ENCODE results near the gene ACSL1.
"Not testable (repeated sequence)": the region's sequence is repeated elsewhere in the genome, so short reads cannot be mapped to it uniquely, and the experiment has no call there.

Gene ACSL1

DNA sequence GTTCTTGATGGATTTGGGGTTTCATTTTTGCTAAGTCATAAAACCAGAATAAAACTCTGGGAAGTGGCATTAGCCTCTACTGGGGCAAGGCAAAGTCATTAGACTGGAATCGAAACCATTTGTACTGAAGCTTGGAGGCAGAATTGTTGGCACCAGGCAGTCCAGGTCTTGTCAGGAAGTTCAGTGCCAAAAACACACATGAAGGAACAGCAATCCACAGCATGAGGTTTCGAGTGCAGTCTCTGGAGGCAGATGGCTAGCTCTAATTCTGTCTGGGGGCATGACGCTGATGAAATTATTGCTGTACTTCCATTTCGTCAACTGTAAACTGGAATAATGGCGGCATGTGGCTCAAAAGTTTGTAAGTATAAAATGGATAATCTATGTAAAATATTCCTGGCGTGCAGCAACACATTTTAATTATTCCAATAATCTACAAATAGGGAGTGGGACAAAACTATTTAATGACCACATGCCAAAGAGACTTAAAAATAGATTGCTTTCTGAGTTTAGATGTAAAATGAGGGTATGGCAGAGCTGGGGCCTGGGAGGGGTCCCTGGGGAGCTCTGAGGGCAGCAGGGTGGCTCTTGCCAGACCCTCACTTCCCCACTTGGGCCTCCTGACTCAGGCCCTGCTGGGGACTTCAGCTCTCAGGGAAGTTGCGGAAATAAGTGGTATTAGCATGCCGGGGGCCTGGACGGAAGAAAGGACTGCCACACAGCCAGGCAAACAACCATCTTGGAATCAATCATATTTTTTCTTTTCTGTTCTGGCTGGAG lies 73.1 kb downstream of the ACSL1 start:
- no peak for DNase-seq (ENCODE audit: low read depth)

DNA sequence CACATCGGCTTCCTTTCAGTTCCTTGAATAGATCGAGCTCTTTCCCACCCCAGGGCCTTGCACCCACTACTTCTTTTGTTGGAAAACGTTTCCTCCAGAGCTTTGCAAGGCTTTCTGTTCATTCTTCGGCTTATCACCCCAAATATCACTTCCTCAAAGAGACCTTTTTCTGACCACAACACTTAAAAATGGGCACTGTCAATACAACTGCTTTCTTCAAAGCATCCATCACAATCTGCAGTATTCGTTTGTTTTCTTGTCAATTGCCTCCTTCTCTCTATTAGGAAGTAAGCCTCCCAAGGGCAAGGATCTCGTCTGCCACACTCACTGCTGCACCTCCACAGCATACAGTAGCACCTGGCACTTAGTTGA lies 74.2 kb downstream of the ACSL1 start:
- DNase-seq (ENCODE audit: low read depth), result no peak

DNA sequence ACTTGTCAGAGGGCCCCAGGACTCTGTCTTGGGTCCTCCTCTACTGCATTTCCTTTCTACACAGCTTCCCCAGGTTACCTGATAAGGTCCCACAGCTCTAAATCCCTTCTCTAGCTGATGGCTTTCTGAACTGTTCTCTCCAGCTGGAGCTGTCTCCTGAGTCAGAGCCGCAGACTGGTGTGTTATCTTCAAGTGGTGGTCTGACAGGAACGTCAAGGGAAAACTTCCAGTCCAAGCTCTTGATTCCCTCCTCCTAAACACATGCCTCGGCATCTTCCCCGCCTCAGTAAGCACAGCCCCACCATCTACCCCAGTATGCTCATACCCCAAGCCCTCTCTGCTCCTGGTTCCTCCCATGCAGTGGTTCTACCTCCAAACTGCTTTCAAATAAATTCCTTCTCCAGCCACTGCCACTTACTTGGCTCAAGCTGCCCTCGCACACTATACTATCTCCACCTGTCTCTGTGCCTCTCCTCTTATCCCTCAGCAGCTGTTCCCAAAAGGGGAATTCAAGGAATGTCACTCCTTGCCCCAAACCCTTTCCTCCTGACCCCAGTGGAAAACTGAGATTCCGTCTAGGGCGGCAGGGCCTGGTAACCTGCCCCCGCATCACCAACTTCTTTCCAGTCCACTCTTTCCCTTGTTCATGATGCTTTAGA lies 74.7 kb downstream of the ACSL1 start:
- DNase-seq (ENCODE audit: low read depth), result no peak

DNA sequence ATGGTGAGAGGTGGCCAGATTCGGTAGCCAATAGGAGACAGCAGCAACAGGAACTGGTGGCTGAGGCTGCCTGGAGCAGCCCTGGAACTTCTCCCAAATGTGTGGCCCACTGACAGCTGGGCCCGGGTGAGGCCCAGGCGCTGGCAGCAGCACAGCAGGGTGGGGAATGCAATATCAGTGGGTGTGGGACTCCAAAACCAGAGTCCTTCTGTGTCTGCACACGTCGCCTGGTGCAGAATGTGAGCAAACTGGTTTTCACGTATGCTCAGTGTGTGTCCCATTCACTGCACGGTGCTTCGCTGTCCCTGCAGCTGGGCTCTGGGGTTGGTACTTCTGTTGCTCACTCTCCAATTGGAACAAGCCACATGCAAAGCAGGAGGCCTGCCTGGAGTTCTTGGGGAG lies 77.5 kb downstream of the ACSL1 start:
- no peak for DNase-seq (ENCODE audit: low read depth)

DNA sequence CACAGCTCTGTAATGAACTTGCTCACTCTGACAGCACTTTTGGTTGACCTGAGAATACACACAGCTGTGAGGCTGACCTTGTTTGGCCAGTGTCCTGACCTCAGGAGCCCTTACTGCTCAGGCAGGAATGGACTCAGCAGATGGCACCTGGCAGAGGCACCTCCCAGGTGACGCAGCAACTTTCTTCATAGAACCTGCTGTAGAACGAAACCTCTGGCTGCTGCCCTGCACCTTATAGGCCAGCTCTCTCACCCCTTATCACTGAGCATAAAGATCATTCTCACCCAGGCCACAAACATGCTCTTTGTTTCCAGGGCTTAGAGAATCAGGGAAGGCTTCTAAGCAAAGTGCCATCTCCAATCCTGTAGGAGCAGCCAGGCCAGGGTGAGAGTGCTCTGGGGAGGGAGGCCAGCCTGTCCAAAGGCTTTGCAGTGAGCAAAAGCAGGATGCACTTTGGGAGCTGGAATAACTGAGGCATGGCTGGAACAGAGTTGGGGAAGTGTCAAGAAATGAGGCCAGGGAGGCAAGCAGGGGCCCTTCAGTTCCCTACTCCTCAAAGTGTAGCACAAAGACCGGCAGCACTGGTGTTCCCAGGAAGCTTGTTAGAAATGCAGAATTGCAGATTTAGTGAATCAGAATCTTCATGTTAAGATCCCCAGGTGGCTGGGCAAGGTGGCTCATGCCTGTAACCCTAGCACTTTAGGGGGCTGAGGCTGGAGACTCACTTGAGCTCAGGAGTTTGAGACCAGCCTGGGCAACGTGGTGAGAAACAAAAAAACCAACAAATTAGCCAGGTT lies 78.5 kb downstream of the ACSL1 start:
- DNase-seq (ENCODE audit: low read depth), result no peak

DNA sequence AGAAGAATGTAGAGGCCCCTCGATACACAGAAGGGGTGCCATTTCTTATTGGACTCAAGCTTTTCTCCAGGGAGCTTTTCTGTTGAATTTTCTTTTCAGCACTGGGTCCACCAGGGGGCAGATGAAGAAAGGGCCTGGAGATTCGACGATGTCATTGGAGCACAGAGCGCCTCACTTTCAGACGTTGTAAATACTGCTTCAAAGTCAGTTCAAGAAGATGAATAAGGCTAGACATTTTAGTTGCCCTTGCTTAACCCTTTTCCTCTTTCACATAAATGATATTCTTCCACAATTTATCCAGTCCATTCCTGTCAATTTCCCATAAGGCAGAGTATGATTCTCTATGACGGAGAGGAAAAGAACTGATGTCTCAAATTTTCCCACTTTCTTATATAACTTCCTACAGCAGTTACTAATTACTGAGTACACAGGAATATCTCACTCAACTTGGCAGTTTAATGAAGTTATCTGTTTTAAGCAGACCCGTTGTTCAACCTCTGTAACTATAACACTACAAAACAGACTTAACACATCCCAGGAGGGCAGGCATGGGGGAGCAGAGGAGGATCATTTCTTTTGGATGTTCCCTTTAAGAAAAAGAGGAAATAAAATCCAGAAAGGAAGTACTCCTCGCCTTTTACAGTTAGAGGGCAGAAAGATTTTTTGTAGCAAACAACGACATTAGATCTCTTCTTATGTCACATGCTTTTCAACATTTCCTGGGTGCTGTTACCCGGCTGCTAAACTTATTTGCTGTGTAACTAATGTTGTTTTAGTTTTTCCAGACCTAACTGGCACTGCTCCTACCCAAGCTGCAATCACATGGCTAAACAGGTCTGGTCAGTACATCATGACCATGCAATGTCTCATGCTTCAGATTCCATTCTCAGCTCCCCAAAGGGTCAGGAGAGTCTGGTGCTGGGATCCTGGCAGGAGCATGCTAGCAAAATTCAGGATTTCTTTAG lies 79.7 kb downstream of the ACSL1 start:
- DNase-seq (ENCODE audit: low read depth), result peak; percentile 52

GRCh38 chr4:184744236-184744635 lies 81.5 kb downstream of the ACSL1 start:
- DNase-seq (ENCODE audit: low read depth), result no peak

- DNase-seq (ENCODE audit: low read depth), result no peak
Measured at GRCh38 chr4:184743650-184744049, 82.1 kb downstream of the ACSL1 start.

- DNase-seq (ENCODE audit: low read depth), result not testable (repeated sequence)
Measured at GRCh38 chr4:184741651-184742050, 84.1 kb downstream of the ACSL1 start.

GRCh38 chr4:184740980-184741391 lies 84.8 kb downstream of the ACSL1 start:
- no peak for DNase-seq (ENCODE audit: low read depth)

DNA sequence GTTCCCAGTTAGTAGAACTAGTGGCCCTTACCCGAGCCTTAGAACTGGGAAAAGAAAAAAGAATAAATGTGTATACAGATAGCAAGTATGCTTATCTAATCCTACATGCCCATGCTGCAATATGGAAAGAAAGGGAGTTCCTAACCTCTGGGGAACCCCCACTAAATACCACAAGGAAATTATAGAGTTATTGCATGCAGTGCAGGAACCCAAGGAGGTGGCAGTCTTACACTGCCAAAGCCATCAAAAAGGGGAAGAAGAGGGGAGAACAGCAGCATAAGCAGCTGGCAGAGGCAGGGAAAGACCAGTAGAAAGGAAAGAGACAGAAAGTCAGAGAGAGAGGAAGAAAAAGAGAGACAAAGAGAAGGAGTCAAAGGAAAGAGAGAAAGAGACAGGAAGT lies 86.2 kb downstream of the ACSL1 start:
- DNase-seq (ENCODE audit: low read depth), result not testable (repeated sequence)

DNA sequence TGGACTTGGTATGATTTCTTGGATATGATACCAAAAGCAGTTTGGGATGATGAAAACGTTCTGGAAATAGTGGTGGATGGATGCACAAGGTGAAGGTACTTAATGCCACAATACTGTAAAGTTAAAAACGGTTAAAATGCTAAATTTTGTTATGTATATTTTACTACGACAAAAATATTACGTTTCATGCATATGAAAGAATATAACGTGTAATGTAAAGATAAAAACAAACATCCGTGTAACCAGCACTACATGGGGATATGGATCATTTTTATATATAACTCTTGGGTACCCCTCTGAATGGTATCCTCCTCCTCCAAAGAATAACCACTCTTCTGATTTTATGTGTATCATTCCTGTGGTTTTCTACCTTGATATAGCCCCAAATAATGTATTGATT lies 91.0 kb downstream of the ACSL1 start:
- no peak for DNase-seq (ENCODE audit: low read depth)

DNA sequence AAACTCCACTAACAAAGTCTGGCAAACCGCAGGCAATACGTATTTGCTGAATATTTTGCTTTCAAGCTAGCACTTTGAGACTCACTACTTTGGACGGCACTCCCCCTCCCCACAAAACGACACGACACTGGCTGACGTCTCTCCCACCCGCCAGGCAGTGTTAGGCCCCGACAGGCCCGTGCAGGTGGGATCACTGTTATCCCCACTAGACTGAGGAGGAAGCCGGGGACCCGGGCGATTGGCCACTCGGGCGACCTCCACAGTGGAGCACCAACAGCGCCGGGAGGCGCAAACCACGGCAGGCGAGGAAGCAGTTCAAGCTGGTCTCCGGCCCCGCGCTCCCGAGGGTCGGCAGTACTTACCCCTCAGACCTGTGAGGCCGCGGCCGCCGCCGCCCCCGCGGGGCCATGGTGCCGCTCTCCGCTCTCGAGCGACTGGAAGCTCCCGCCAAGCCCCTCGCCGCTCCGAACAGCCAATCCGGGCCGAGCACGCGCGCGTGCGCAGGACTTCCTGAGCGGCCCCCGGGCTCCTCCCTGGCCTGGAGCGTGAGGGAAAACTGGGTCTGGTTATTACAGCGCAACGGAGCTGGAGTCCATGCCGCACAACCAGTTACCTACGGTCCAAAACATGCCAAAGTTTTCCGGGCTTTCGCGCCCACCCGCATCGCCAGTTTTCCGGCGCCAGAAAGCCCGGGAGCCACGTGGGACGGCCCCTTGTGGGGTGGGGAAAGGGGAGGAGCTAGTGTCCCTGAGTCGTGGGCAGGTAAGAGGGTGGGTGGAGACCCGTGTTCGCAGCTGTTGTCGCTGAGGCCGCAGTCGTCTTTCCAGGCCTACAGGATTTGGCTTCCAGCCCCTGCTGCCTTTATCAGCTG lies 91.9 kb downstream of the ACSL1 start, which contains the start of gene CENPU:
TSS of gene CENPU (minus strand) at position 443 of the 871 bp plus-strand sequence. CDS start at position 409, 34 bp downstream.
- peak; percentile 89 for DNase-seq (ENCODE audit: low read depth)

GRCh38 chr4:184732126-184732525 lies 93.6 kb downstream of the ACSL1 start:
- no peak for DNase-seq (ENCODE audit: low read depth)

- DNase-seq (ENCODE audit: low read depth), result no peak
Measured at GRCh38 chr4:184731056-184731455, 94.7 kb downstream of the ACSL1 start.

DNA sequence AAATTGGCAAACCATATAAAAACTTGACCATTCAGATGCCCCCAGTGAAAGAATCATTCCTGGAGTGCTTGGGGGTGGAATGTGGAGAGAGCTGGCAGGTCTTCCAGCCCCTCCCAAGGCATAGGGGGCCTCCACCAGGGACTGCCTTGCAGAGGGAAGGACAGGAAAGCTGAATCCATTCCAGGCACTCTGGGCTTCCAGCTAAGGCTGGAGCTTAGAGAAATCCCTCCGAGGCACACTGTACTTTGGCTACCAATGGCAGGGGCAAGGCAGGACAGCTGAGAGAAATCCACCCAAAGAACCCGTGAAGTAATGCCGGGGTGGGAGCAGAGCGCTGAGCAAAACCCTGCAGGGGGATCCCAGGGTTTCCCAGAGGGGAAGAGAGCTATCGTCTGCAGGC lies 95.8 kb downstream of the ACSL1 start:
- DNase-seq (ENCODE audit: low read depth), result no peak

GRCh38 chr4:184728858-184729257 lies 96.9 kb downstream of the ACSL1 start:
- no peak for DNase-seq (ENCODE audit: low read depth)

- DNase-seq (ENCODE audit: low read depth), result no peak
Measured at GRCh38 chr4:184727430-184727829, 98.3 kb downstream of the ACSL1 start.

DNA sequence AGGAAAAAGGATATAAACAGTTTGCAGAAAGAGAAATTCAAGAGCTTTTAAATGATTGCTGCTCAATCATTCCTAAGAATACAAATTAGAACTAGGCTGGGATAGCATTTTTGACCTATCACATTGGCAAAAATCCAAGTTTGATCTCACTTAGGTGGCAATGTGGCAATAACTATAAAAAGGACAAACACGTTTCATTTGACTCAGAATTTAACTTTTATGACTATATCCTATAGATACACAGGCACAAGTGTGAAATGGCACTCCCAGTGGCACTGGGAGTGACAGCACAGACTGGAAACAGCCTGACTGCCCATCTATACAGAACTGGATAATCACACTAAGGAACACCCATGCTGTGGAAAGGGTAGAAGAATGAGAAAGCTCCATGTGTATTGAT lies 103.0 kb downstream of the ACSL1 start:
- DNase-seq (ENCODE audit: low read depth), result no peak

- DNase-seq (ENCODE audit: low read depth), result no peak
Measured at GRCh38 chr4:184721254-184721653, 104.5 kb downstream of the ACSL1 start.

DNA sequence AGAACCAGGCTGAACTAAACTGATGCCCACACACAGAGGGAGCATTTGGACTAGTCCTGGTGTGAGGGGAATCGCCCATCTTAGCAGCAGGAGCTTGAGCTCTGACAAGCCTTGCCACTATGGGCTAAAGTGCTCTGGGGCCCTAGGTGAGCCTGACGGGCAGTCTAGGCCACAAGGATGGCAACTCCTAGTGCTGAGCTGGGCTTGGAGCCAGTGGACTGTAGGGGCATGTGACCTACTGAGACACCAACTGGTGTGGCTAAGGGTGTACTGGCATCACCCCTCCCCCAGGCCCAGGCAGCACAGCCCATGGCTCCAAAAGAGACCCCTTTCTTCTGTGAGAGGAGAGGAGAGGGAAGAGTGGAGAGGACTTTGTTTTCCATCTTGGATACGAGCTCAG lies 106.4 kb downstream of the ACSL1 start:
- no peak for DNase-seq (ENCODE audit: low read depth)

Measured in T follicular helper cell (primary cell).